Brain microvascular endothelial cell (primary cell): ENCODE results near the gene PPP3CA.

Source experiments
- DNase-seq: peaks from one replicate; pipeline ENCODE4 v3.0.0-alpha.2; 2020
- H3K27ac ChIP-seq: fragments of 250-450 bp; sonication (Bioruptor Pico); 2 replicates; pipeline ENCODE4 v1.5.1; 2020; ENCODE audit warnings: mild to moderate bottlenecking, moderate library complexity
- H3K27me3 ChIP-seq: fragments of 250-450 bp; sonication (Bioruptor Pico); replicated peaks from 2 replicates; pipeline ENCODE4 v1.5.1; 2020; ENCODE audit warnings: mild to moderate bottlenecking
- H3K36me3 ChIP-seq: fragments of 250-450 bp; sonication (Bioruptor Pico); replicated peaks from 2 replicates; pipeline ENCODE4 v1.5.1; 2020; ENCODE audit warnings: mild to moderate bottlenecking
- H3K4me3 ChIP-seq: 2 replicates; pipeline ENCODE4 v1.5.1; 2011; ENCODE audit warnings: low read depth, mild to moderate bottlenecking, control low read depth, low read length, moderate library complexity
- in situ Hi-C: cut with HindIII; loops from 2 replicates; pipeline ENCODE4 v1.10.0; 2017; ENCODE audit warnings: low sequenced_read_pairs, low pct_ligation_motif_present
- TF ChIP-seq, protein P1 (sequence below): IDR thresholded peaks from 2 replicates; pipeline ENCODE4 v1.5.1; 2011; ENCODE audit warnings: low read depth, mild to moderate bottlenecking, moderate library complexity, low read length, control low read depth, inconsistent platforms; ENCODE audit errors: missing control alignments

The PPP3CA gene

DNA sequence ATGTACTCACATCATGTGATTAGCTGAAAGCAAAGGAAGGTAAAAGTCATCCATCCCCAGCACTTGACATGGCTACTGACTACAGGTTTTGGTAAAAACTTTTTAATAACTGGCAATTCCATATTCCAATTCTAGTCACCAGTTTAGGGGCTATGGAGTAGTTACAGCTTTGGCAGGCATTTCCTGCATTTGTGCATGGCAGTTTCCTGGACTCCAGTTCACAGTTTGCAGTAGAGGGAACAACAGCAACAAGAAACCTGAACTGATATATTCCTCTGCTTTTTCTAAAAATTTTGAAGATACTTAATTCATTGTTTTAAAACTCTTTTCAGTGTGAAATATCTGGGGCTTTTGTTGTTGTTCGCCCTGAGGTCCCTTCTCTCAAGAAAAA, 184.3 kb downstream of the PPP3CA start:
- Histone ChIP-seq H3K27ac (no peak overlapping the region), H3K4me3 (no peak overlapping the region), H3K36me3 (no peaks in the 10 kb centered on the region), H3K27me3 (no peaks in the 10 kb centered on the region)
- in situ Hi-C loops, result no loop called here
- TF ChIP-seq, protein P1, sequence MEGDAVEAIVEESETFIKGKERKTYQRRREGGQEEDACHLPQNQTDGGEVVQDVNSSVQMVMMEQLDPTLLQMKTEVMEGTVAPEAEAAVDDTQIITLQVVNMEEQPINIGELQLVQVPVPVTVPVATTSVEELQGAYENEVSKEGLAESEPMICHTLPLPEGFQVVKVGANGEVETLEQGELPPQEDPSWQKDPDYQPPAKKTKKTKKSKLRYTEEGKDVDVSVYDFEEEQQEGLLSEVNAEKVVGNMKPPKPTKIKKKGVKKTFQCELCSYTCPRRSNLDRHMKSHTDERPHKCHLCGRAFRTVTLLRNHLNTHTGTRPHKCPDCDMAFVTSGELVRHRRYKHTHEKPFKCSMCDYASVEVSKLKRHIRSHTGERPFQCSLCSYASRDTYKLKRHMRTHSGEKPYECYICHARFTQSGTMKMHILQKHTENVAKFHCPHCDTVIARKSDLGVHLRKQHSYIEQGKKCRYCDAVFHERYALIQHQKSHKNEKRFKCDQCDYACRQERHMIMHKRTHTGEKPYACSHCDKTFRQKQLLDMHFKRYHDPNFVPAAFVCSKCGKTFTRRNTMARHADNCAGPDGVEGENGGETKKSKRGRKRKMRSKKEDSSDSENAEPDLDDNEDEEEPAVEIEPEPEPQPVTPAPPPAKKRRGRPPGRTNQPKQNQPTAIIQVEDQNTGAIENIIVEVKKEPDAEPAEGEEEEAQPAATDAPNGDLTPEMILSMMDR, result no peak
- DNase-seq, result no peak

DNA sequence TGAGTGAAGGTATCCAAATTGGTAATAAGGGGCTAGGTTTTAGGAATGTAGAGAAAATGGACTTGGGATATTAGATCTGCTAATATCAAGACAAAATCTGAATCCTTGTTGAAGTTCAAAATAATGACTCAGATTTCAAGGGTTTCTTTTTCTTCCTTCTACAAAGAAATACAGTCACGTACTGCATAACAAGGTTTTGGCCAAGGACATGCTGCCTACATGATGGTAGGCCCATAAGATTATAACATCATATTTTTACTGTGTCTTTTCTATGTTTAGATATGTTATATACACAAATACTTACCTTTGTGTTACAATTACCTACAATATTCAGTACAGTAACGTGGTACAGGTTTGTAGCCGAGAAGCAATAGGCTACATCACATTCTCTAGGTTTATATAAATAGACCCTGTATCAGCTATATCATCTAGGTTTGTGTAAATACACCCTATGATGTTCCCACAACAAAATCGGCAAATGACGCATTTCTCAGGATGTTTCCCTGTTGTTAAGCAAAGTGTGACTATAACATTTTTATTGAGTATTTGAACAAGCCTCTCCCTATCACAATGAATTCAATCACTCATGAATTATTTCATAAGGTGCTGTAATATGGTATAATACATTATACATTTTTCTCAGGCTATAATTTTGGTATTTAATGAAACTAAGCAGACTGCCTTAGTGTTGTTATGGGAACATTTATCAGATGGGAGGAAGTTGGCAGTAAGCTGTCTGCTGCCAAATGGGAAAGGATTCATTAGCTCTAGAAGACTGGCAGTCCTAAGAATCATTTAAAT, 186.3 kb downstream of the PPP3CA start:
- DNase-seq, result no peak
- H3K27me3 ChIP-seq, result no peaks in the 10 kb centered on the region
- in situ Hi-C loops, result no loop called here
- no peaks in the 10 kb centered on the region for H3K36me3 ChIP-seq
- TF ChIP-seq, protein P1, result no peak
- no peak overlapping the region for H3K27ac ChIP-seq
- H3K4me3 ChIP-seq, result no peak overlapping the region

DNA sequence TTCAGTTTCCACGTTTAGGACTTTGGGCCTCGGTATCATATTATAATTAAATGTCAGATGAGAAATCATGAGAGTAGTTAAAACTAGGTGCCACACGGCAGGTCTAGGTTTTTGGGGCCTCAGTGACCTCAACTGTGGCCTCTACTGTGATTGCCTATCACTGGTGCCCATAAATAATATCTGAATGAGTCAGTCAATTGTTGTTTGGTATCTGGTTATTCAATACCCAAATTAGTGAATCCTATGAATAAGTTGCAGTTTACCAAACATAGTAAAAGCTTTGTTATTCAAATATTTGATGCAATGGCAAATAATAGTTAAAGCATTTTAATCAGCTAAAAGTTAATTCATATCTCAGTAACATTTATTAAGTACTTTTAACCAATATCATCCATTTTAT, 188.8 kb downstream of the PPP3CA start:
- no peak overlapping the region for H3K4me3 ChIP-seq
- no peaks in the 10 kb centered on the region for H3K36me3 ChIP-seq
- H3K27ac ChIP-seq, result no peak overlapping the region
- H3K27me3 ChIP-seq, result no peaks in the 10 kb centered on the region
- DNase-seq, result no peak
- TF ChIP-seq, protein P1, result no peak
- in situ Hi-C loops, result no loop called here

DNA sequence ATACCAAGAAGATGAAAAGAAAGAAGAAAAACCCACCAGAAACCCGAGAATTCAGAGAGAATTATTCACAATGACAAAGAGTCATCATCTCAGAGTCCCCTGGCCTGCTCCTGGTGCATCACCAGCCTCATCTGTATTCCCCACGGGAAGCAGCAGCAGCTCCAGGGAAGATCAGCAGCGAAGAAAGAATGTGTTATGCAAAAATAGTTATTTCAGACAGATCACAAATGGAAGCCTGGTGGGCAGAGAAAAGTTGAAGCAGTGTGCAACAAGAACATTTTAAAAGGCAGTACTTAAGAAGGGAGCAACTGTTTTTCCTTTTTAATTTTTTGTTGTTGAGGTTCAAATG, 189.2 kb downstream of the PPP3CA start:
- Histone ChIP-seq H3K27ac (no peak overlapping the region), H3K4me3 (no peak overlapping the region)
- DNase-seq, result no peak

DNA sequence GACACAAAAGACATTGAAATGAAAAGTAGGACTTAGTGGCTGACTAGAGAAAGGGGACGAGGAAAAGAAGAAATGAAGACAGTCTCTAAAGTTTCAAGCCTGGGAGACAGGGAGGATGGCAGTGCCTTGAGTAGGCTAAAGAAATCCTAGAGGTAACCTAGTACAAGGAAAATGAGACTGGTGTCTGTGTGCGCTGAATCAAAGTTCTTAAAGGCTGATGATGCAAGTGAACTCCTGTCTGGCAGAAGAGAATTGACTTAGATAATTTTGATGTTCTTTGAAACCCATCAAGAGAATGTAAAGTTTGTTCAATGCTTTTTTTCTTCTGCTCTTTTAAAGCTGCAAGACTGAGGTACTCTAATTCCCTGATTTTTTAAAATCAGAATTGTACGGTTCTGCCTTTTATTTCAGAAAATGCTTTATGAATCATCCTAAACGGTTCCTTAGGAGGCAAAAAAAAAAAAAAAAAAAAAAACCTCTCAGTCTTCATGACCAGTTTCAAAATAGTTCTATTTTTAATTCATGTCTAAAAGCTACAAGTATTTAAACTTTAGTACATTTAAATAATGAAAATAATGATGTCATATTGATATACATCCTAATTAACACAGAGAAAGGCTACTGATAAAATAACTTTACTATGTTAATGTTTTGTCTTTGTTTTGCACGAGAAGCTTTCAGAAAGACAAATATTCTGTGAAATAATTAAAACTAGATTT, 189.8 kb downstream of the PPP3CA start:
- in situ Hi-C loops, result no loop called here
- no peaks in the 10 kb centered on the region for H3K27me3 ChIP-seq
- no peaks in the 10 kb centered on the region for H3K36me3 ChIP-seq
- no peak overlapping the region for H3K4me3 ChIP-seq
- no peak overlapping the region for H3K27ac ChIP-seq
- TF ChIP-seq, protein P1, result no peak
- no peak for DNase-seq

More for the DNA sequence above, 189.2 kb downstream of the PPP3CA start:
- H3K36me3 ChIP-seq, result no peaks in the 10 kb centered on the region
- TF ChIP-seq, protein P1, result no peak
- in situ Hi-C loops, result no loop called here
- no peaks in the 10 kb centered on the region for H3K27me3 ChIP-seq
